HepG2 (cell line): Measurements from ENCODE around the gene NFRKB. TPM values are rescaled to one million over a fixed set of nuclear protein-coding genes. Genes with fewer than 3 reads are reported as not detected.

Experiments used
- ETS1 ChIP-seq: sonication (generic); formaldehyde crosslinking; IDR thresholded peaks from 2 replicates; pipeline ENCODE4 v1.4.0; 2020; ENCODE audit warnings: missing genetic modification reagents
- MYC ChIP-seq: sonication (generic); formaldehyde crosslinking; IDR thresholded peaks from 2 replicates; pipeline ENCODE4 v1.9.0; 2021; ENCODE audit warnings: missing genetic modification reagents, borderline replicate concordance
- NFIC ChIP-seq: IDR thresholded peaks from 2 replicates; pipeline ENCODE4 v1.6.1; 2012; ENCODE audit warnings: mild to moderate bottlenecking, low read length, inconsistent platforms
- SAP130 ChIP-seq: IDR thresholded peaks from 2 replicates; pipeline ENCODE4 v1.6.1; 2016; ENCODE audit warnings: low read depth
- SMAD1 ChIP-seq: sonication (generic); formaldehyde crosslinking; IDR thresholded peaks from 2 replicates; pipeline ENCODE4 v1.4.0; 2020; ENCODE audit warnings: missing genetic modification reagents, low read depth, mild to moderate bottlenecking, borderline replicate concordance
- TARDBP ChIP-seq: sonication (generic); formaldehyde crosslinking; IDR thresholded peaks from 2 replicates; pipeline ENCODE4 v1.8.0; 2022; ENCODE audit warnings: mild to moderate bottlenecking, missing genetic modification reagents
- ZBTB21 ChIP-seq: sonication (generic); formaldehyde crosslinking; IDR thresholded peaks from 2 replicates; pipeline ENCODE4 v1.4.0; 2020; ENCODE audit warnings: missing genetic modification reagents
- ZEB1 ChIP-seq: IDR thresholded peaks from 2 replicates; pipeline ENCODE4 v1.6.1; 2012; ENCODE audit warnings: mild to moderate bottlenecking, low read depth, inconsistent platforms; ENCODE audit not compliant: insufficient replicate concordance
- ZFP37 ChIP-seq: sonication (generic); formaldehyde crosslinking; IDR thresholded peaks from 2 replicates; pipeline ENCODE4 v1.4.0; 2020; ENCODE audit warnings: missing genetic modification reagents, borderline replicate concordance
- ZMAT3 ChIP-seq: sonication (generic); formaldehyde crosslinking; conservative IDR thresholded peaks from 2 replicates; pipeline ENCODE4 v1.7.0; 2021; ENCODE audit warnings: missing genetic modification reagents
- ZNF431 ChIP-seq: sonication (generic); formaldehyde crosslinking; IDR thresholded peaks from 2 replicates; pipeline ENCODE4 v1.9.0; 2022; ENCODE audit warnings: missing genetic modification reagents, low read depth, mild to moderate bottlenecking, borderline replicate concordance
- ZNF501 ChIP-seq: sonication (generic); formaldehyde crosslinking; IDR thresholded peaks from 2 replicates; pipeline ENCODE4 v1.5.1; 2020; ENCODE audit warnings: mild to moderate bottlenecking, moderate library complexity, missing genetic modification reagents
- ZNF607 ChIP-seq: sonication (generic); formaldehyde crosslinking; IDR thresholded peaks from 2 replicates; pipeline ENCODE4 v1.5.1; 2020; ENCODE audit warnings: missing genetic modification reagents, mild to moderate bottlenecking, borderline replicate concordance
- ZNF7 ChIP-seq: IDR thresholded peaks from 2 replicates; pipeline ENCODE4 v1.6.1; 2016; ENCODE audit warnings: missing biosample characterization, missing genetic modification reagents
- ZNF850 ChIP-seq: sonication (generic); formaldehyde crosslinking; conservative IDR thresholded peaks from 2 replicates; pipeline ENCODE4 v1.9.0; 2021; ENCODE audit warnings: mild to moderate bottlenecking, missing genetic modification reagents
- polyA plus RNA-seq, 8 experiments: library from polyadenylated mRNA; depleted of rRNA in 3 of 8; stranded (reverse) in 7 of 8; unstranded in 1 of 8; fragments of >200 nt; fragmentation: Illumina TruSeq in 4 of 8; extraction: Trizol in 4 of 8; gene quantifications; 2 replicates each; pipeline versions ENCODE4 v1.2.1 to v1.2.3, GENCODE V29; 2011 to 2016; ENCODE audit warnings: low read depth in 4 of 8, missing spikeins in 1 of 8, mixed read lengths in 1 of 8; ENCODE audit not compliant: insufficient read depth in 1 of 8
- total RNA-seq, 5 experiments: library from RNA; depleted of rRNA; stranded (reverse); fragments of >200 nt; fragmentation: Illumina TruSeq; extraction: Trizol; gene quantifications; 2 replicates each; pipeline ENCODE4 v1.2.3, GENCODE V29; 2016; ENCODE audit warnings: low read depth in 1 of 5
- TF ChIP-seq, protein P1 (sequence below), 2 experiments: fragments of 450-650 bp in 1 of 2; sonication (generic) in 1 of 2; formaldehyde crosslinking in 1 of 2; IDR thresholded peaks; 2 replicates each; pipeline versions ENCODE4 v1.6.1 to v1.8.0; 2016 to 2022; ENCODE audit warnings: antibody characterized with exemption in 1 of 2, mild to moderate bottlenecking in 1 of 2, missing genetic modification reagents in 1 of 2
- TF ChIP-seq, protein P2 (sequence below): sonication (generic); formaldehyde crosslinking; IDR thresholded peaks from 2 replicates; pipeline ENCODE4 v1.8.1; 2022; ENCODE audit warnings: mild to moderate bottlenecking, missing genetic modification reagents

Gene NFRKB
- total and polyA plus RNA-seq, 2 of the 13 experiments (the other 11 are each of a cell fraction or from before 2014, with no cell fraction given) = 22.9 to 23.7 TPM

GRCh38 chr11:129854232-129854805 is 41.1 kb downstream of the NFRKB start (continued):
- TF ChIP-seq, protein P1, sequence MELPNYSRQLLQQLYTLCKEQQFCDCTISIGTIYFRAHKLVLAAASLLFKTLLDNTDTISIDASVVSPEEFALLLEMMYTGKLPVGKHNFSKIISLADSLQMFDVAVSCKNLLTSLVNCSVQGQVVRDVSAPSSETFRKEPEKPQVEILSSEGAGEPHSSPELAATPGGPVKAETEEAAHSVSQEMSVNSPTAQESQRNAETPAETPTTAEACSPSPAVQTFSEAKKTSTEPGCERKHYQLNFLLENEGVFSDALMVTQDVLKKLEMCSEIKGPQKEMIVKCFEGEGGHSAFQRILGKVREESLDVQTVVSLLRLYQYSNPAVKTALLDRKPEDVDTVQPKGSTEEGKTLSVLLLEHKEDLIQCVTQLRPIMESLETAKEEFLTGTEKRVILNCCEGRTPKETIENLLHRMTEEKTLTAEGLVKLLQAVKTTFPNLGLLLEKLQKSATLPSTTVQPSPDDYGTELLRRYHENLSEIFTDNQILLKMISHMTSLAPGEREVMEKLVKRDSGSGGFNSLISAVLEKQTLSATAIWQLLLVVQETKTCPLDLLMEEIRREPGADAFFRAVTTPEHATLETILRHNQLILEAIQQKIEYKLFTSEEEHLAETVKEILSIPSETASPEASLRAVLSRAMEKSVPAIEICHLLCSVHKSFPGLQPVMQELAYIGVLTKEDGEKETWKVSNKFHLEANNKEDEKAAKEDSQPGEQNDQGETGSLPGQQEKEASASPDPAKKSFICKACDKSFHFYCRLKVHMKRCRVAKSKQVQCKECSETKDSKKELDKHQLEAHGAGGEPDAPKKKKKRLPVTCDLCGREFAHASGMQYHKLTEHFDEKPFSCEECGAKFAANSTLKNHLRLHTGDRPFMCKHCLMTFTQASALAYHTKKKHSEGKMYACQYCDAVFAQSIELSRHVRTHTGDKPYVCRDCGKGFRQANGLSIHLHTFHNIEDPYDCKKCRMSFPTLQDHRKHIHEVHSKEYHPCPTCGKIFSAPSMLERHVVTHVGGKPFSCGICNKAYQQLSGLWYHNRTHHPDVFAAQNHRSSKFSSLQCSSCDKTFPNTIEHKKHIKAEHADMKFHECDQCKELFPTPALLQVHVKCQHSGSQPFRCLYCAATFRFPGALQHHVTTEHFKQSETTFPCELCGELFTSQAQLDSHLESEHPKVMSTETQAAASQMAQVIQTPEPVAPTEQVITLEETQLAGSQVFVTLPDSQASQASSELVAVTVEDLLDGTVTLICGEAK (IDR thresholded peaks at IDR 0.05) = no peak
- TF ChIP-seq, protein P1 (CRISPR knock-in tag; IDR thresholded peaks at IDR 0.05) = 0 out of 2 replicates have a peak, but pooled peaks have one; percentile 32
- no peak for TF ChIP-seq SMAD1 (CRISPR knock-in tag)
- TF ChIP-seq MYC (CRISPR knock-in tag) = no peak
- TF ChIP-seq ZNF850 (CRISPR knock-in tag) = no peak
- 0 out of 2 replicates have a peak, but pooled peaks have one; percentile 20 for TF ChIP-seq ZNF501
- 0 out of 2 replicates have a peak, but pooled peaks have one; percentile 27 for TF ChIP-seq TARDBP (CRISPR knock-in tag)
- TF ChIP-seq NFIC = no peak; the same call in 1 of the 2 replicates
- TF ChIP-seq ZFP37 (CRISPR knock-in tag) = no peak
- no peak for TF ChIP-seq ZBTB21 (CRISPR knock-in tag)
- 0 out of 2 replicates have a peak, but pooled peaks have one; percentile 6 for TF ChIP-seq ZNF607 (CRISPR knock-in tag)
- TF ChIP-seq, protein P2, sequence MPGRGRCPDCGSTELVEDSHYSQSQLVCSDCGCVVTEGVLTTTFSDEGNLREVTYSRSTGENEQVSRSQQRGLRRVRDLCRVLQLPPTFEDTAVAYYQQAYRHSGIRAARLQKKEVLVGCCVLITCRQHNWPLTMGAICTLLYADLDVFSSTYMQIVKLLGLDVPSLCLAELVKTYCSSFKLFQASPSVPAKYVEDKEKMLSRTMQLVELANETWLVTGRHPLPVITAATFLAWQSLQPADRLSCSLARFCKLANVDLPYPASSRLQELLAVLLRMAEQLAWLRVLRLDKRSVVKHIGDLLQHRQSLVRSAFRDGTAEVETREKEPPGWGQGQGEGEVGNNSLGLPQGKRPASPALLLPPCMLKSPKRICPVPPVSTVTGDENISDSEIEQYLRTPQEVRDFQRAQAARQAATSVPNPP = 0 out of 2 replicates have a peak, but pooled peaks have one; percentile 31
- TF ChIP-seq ETS1 (CRISPR knock-in tag) = no peak
- TF ChIP-seq ZMAT3 (CRISPR knock-in tag) = 0 out of 2 replicates have a peak, but pooled peaks have one; percentile 1
- TF ChIP-seq SAP130 = no peak
- peak; percentile 4 for TF ChIP-seq ZEB1
- no peak for TF ChIP-seq ZNF7
- 0 out of 2 replicates have a peak, but pooled peaks have one; percentile 7 for TF ChIP-seq ZNF431 (CRISPR knock-in tag)
